GM19240 (cell line): ENCODE measurements around the gene HECA.
"Not testable (repeated sequence)": the region's sequence is repeated elsewhere in the genome, so short reads cannot be mapped to it uniquely, and the experiment has no call there.

Experiments
- DNase-seq: peaks from one replicate; pipeline ENCODE4 v3.0.0; 2011; ENCODE audit warnings: low spot score; ENCODE audit not compliant: insufficient read length

The HECA gene

GRCh38 chr6:139135578-139136545, 982 bp downstream of the HECA start:
- peak; percentile 13 for DNase-seq

DNA sequence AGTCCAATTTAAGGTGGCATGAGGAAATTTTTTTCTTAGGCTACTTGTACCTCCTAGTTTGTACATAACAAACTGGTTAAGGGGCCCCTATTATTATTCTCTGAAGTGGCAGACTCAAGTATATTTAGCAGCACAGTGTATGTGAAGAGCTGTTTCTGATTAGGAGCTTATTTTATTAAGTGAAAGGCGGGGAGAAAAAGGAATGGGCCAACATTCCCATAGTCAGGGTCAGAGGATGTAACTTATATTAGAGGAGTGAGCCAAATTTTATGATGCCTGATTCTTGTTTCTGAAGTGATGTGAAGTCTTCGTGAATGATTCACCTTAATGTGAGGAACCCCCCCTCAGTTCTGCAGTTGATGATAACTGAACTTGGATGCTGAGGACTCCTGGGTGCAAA, 2.8 kb downstream of the HECA start:
- no peak for DNase-seq

DNA sequence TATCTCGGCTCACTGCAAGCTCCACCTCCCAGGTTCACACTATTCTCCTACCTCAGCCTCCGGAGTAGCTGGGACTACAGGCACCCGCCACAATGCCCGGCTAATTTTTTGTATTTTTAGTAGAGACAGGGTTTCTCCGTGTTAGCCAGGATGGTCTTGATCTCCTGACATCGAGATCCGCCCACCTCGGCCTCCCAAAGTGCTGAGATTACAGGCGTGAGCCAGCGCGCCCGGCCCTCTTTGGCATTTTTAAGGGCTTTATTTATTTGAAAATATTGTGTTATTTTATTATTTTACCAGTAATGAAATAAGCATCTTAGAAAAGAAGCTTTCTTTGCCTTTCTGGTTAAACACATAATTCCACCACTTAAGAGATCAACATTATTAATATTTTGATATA, 6.0 kb downstream of the HECA start:
- DNase-seq = not testable (repeated sequence)

DNA sequence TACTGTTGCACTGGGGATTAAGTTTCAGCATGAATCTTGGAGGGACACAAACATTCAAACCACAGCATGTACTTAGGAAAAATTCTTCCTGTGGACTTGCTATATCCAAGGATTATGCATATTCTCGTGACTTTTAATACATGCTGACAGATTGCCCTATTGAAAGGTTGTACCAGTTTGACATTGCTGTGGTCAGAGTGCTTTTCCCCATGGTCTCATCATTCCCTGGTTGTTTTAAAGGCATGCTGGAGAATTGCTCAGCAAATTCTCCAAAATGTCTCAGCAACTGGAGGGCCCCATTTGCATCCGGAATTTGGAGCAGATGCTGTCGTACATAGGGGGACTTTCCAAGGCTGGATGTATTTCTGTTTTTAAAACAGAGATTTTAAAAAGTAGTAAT, 7.4 kb downstream of the HECA start:
- DNase-seq = no peak

DNA sequence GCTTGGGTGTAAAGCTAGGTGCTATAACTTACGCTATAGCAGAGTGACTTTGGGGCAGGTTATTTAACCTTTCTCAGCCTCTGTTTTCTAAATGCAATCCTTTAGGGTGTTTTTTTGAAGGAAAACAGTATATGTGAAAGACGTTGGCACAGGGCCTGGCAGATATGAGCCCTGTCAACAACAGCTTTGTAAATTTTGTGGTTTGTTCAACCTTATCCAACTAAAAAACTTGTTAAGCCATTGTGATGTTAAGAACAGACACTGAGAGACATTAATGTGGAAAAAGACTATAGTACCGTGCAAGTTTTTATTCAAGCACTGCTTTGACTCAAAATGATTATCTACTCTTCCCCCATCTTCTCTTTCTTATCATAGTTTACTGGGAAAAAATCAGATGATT, 8.2 kb downstream of the HECA start:
- DNase-seq = no peak

DNA sequence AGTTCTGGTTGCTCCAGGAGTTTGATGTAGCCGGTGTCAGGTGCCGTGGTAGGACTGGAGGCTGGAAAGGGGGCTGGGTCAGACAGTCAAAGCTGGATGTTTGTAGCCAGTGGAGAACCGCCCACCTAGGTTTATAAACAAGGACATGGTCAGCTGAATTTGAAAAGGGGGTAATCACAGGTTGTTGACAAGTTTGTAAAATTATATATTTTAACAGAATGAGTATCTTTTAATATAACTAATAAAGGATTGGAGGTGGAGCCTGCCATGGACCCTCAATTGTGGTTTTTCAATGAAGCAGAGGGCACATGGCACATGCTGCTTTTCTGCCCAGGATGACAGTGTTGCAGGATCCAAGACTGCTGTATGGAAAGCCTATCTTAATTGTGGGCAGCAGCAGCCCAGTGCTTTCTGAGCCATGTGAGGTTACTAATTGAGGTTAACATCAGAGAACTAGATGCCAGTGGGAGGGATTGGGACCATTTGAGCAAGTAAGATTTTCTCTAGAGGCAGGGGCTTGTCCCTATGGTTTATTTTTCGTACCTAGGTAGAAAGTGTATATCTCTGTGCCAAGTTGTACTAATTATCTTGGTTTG, 9.7 kb downstream of the HECA start:
- no peak for DNase-seq

DNA sequence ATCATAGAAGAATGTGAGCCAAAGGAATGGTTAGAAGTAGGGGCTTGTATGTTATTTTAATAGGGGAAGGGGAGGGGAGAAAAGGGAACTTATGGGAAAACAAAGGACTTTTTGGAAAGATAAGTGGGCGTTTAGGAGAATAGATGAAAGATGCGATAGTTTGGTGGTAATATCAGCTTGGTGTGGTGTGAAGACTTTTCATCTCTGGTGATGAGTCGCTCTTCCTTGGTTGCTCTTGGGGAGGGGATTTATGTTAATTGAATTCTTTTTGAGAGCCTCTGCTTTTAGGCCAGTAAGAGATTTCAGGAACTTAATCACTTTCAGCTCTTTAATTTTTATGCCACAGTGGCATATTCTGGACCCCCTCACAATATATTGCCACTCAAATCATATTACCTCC, 10.8 kb downstream of the HECA start:
- DNase-seq = no peak

DNA sequence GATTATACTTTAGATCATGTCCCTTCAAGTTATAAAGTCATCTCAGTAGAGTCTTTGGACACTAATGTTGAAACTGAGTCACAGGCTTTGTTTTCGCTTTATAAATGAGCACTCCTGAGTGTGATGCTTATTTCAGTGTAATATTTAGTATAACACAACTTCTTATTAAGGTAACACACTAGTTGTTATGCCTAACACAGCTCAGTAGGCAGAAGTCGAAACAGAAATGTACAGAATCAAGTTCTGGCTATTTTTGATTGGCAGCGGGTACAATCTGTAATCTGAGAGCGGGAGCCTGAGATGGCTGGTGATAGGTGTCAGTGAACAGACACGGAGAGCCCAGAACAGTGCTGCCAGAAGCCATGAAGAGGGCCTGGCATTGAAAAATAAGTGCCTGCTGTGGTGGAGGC, 11.4 kb downstream of the HECA start:
- DNase-seq = no peak

- DNase-seq = no peak
Measured at GRCh38 chr6:139147628-139148027, 12.7 kb downstream of the HECA start.

GRCh38 chr6:139148557-139149235, 13.8 kb downstream of the HECA start:
- no peak for DNase-seq

DNA sequence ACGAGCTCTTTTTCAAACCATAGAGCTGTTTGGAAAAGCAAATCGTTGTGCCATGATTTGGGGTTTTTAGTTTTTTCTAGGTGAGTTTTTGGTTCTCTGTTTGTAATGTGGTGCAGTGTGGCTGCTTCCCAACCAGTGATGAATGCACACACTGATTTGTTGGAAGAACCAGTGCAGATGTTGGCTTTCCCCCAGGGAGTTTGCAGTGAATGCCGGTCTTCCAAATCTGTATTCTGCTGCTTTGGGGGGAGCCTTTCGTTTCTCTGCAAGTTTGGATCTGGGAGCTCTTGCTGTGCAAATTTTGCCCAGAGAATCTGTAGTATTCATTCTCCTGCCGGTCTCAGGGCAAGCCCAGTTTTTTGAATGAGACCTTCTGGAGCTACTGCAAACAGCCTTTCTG, 14.5 kb downstream of the HECA start:
- no peak for DNase-seq

DNA sequence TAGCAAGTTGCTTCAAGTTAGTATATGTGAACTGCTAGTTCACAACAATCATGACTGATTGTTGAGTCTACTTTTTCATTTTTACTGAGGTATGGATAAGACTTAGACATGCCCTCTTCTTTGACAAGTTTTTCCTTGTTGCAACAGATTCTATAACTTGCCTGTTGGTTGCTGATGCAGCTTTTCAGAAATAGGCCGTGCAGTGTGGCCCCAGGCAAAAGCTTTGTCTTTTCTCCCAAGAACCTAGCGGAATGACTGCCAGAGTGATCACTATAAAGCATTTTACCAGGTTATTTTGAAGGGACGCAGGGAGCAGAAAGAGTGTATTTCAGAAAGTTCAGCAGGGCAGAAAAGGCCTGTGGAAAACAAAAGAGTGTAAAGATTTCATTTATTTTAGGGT, 16.0 kb downstream of the HECA start:
- no peak for DNase-seq

DNA sequence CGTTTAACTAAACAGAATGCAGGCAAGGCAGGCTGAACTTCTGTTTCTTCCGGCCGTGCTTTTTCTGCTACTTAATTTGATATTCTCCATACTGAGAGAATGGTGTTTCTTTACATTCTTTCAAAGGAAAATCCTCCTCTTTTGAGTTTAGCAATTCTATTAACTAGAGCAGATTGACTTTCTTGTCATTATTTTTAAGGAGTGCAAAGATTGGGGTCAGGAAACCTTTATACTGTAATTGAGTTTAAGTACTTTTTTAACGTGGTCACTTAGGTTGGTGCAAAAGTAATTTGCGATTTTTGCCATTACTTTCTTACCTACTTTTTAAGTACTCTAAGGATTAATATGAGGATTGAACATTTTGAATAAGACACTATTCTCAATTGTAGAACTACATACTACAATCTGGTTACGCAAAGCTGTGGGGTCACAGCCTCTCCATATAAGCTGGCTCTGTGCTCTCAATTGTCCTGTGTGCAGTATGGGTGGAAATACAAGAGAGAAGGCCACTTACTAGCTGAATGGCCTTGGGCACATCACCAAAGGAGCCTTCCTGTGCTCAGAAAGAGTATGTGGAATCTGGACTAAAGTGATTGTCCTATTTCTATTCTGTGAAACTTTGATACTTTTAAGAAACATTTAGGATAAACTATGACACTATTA, 16.7 kb downstream of the HECA start:
- no peak for DNase-seq

GRCh38 chr6:139152088-139152891, 17.4 kb downstream of the HECA start:
- DNase-seq = no peak

- DNase-seq = no peak
Measured at GRCh38 chr6:139152892-139153271, 18.0 kb downstream of the HECA start.

- DNase-seq = no peak
Measured at GRCh38 chr6:139153855-139154254, 19.0 kb downstream of the HECA start.

DNA sequence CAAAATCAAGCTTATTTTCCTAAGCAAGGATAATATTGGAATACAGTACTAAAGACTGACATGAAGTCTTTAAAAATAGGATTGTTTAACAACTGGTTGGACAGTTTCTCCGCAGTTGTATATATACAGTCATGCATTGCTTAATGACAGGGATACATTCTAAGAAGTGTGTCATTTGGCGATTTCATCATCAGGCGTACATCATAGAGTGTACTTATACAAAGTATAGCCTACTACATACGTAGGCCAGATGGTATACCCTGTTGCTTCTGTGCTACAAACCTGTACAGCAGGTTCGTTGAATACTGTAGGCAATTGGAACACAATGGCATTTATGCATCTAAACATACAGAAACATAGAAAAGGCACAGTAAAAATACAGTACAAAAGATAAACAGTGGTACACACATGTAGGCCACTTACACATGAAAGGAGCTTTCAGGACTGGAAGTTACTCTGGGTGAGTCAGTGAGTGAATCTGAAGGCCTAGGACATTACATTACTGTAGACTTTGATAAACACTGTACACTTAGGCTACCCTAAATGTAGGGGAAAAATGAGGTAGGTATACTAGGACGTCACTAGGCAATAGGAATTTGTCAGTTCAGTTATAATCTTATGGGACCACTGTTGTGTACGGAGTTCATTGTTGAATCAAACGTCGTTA, 20.1 kb downstream of the HECA start:
- DNase-seq = no peak

DNA sequence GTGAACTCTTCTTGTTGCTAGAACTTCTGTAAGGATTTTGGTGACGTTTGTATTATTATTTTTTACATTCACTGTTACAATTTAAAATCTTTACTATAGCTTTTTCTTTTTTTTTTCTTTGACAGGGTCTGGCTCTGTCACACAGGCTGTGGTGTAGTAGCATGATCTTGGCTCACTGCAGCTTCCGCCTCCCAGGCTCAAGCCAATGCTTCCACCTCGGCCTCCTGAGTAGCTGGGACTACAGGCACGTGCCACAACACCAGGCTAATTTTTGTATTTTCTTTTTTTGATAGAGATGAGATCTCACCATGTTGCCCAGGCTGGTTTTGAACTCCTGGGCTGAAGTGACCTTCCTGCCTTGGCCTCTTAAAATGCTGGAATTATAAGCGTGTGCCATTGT, 21.2 kb downstream of the HECA start:
- DNase-seq = no peak

DNA sequence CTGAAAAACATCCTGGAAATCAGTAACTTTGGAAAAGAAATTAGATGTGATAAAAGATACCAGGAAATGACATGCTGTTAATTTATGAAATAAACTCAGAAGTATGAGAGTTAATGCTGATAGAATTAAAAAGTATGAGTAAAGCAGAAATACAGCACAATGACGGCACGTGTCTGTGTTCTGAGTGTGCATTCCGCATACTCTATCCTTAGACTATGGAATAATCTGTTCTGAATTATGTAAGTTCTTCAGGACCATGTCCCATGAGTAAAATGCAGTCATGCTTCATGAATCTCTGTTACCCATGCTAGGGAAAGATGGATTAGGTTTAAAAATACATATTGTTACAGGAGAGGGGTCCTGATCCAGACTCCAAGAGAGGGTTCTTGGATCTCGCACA, 21.7 kb downstream of the HECA start:
- DNase-seq = no peak

DNA sequence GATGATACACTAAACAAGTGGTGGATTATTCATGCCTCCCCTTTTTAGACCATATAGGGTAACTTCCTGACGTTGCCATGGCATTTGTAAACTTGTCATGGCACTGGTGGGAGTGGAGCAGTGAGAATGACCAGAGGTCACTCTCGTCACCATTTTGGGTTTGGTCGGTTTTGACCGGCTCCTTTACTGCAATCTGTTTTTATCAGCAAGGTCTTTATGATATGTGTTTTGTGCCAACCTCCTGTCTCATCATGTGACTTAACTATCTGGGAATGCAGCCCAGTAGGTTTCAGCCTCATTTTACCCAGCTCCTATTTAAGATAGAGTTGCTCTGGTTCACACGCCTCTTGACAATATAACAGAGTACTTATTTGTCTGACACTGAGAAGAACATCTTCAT, 22.2 kb downstream of the HECA start:
- not testable (repeated sequence) for DNase-seq
